Stomach (tissue), 4 donors: ENCODE results near the gene NUP214.
"Not testable (repeated sequence)": the region's sequence is repeated elsewhere in the genome, so short reads cannot be mapped to it uniquely, and the experiment has no call there.

Experiments
- EP300 ChIP-seq: sonication (generic); formaldehyde crosslinking; IDR thresholded peaks from one replicate; pipeline ENCODE4 v1.6.1; 2017; ENCODE audit warnings: antibody characterized with exemption
- POLR2A ChIP-seq, 4 donors: fragments of 450-650 bp; IDR thresholded peaks; one replicate each; pipeline ENCODE4 v1.6.1; 2016; ENCODE audit warnings: antibody characterized with exemption in 4 of 4, control low read depth in 2 of 4, mild to moderate bottlenecking in 1 of 4, moderate library complexity in 1 of 4
- POLR2AphosphoS5 ChIP-seq, 3 donors: sonication (generic); formaldehyde crosslinking; IDR thresholded peaks; one replicate each; pipeline ENCODE4 v1.6.1; 2016; ENCODE audit warnings: antibody characterized with exemption in 3 of 3
- TF ChIP-seq, protein P1 (sequence below), 7 experiments: fragments of 450-650 bp in 4 of 7; fragments of 200-600 bp in 3 of 7; sonication (generic) in 3 of 7; IDR thresholded peaks; one replicate each; pipeline ENCODE4 v1.5.1; 2016 to 2019; ENCODE audit warnings: antibody characterized with exemption in 7 of 7, control low read depth in 2 of 7, mild to moderate bottlenecking in 1 of 7

DNA sequence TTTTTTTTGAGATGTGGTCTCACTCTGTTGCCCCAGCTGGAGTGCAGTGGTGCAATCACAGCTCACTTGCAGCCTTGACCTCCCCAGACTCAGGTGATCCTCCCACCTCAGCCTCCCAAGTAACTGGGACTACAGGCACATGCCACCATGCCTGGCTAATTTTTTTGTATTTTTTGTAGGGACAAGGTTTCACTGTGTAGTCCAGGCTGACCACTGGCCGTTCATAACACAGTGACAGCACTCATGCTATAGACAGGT lies 145.6 kb downstream of the NUP214 start:
- TF ChIP-seq, protein P1, sequence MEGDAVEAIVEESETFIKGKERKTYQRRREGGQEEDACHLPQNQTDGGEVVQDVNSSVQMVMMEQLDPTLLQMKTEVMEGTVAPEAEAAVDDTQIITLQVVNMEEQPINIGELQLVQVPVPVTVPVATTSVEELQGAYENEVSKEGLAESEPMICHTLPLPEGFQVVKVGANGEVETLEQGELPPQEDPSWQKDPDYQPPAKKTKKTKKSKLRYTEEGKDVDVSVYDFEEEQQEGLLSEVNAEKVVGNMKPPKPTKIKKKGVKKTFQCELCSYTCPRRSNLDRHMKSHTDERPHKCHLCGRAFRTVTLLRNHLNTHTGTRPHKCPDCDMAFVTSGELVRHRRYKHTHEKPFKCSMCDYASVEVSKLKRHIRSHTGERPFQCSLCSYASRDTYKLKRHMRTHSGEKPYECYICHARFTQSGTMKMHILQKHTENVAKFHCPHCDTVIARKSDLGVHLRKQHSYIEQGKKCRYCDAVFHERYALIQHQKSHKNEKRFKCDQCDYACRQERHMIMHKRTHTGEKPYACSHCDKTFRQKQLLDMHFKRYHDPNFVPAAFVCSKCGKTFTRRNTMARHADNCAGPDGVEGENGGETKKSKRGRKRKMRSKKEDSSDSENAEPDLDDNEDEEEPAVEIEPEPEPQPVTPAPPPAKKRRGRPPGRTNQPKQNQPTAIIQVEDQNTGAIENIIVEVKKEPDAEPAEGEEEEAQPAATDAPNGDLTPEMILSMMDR (IDR thresholded peaks at IDR 0.05), result not testable (repeated sequence)
- not testable (repeated sequence) for TF ChIP-seq EP300; POLR2AphosphoS5 (IDR thresholded peaks at IDR 0.05); POLR2A (IDR thresholded peaks at IDR 0.05)
